IMR-90 (cell line): ENCODE results near the gene PITX2. TPM values are rescaled to one million over a fixed set of nuclear protein-coding genes. Genes with fewer than 3 reads are reported as not detected.

Source experiments
- ATAC-seq: fragments of 200-7000 bp; cut with Tn5 transposase; 2 replicates; pipeline ENCODE4 v1.9.1; 2020; ENCODE audit warnings: low read depth, mild to moderate bottlenecking, moderate library complexity
- BruUV-seq: library from RNA; stranded (reverse); fragments of 400-500 nt; replicated peaks from 2 replicates; lab custom pipeline; 2021; lab: Mats Ljungman, UMichigan
- CTCF ChIA-PET: fragments of 300-600 bp; formaldehyde crosslinking; extraction: SDS; loops from one replicate; lab custom pipeline; 2021; ENCODE audit warnings: antibody characterized with exemption; lab: Yijun Ruan, JAX
- POLR2A ChIA-PET: fragments of 300-600 bp; sonication (Branson Sonifier 250); formaldehyde crosslinking; loops from one replicate; lab custom pipeline; 2022; ENCODE audit warnings: antibody characterized with exemption; ENCODE audit not compliant: unreplicated experiment; lab: Charles Lee
- DNase-seq: peaks from one replicate; pipeline ENCODE4 v3.0.0; 2013
- H2AFZ ChIP-seq: replicated peaks from 2 replicates; pipeline ENCODE3; 2013; ENCODE audit warnings: low read length, mild to moderate bottlenecking; ENCODE audit not compliant: poor library complexity
- H2AK5ac ChIP-seq: 2 replicates; pipeline ENCODE4 v1.6.1; 2013; ENCODE audit warnings: low read depth, low read length, inconsistent platforms
- H2AK9ac ChIP-seq: replicated peaks from 2 replicates; pipeline ENCODE3; 2013; ENCODE audit warnings: mild to moderate bottlenecking, low read depth, low read length, moderate library complexity; ENCODE audit not compliant: poor library complexity
- H2BK120ac ChIP-seq: 2 replicates; pipeline ENCODE4 v1.6.1; 2013; ENCODE audit warnings: low read depth, low read length, inconsistent platforms
- H2BK15ac ChIP-seq: 3 replicates; pipeline ENCODE4 v1.6.1; 2013; ENCODE audit warnings: low read depth, low read length, inconsistent platforms
- H2BK20ac ChIP-seq: 2 replicates; pipeline ENCODE4 v1.6.1; 2013; ENCODE audit warnings: low read depth, mild to moderate bottlenecking, inconsistent platforms, low read length, moderate library complexity
- H2BK5ac ChIP-seq: 2 replicates; pipeline ENCODE4 v1.6.1; 2013; ENCODE audit warnings: mild to moderate bottlenecking, low read depth, low read length, inconsistent platforms; ENCODE audit not compliant: poor library complexity, severe bottlenecking
- H3K14ac ChIP-seq: replicated peaks from 2 replicates; pipeline ENCODE4 v1.6.1; 2013; ENCODE audit warnings: low read depth, low read length, inconsistent platforms
- H3K18ac ChIP-seq: 2 replicates; pipeline ENCODE4 v1.6.1; 2013; ENCODE audit warnings: low read depth, low read length, control low read depth
- H3K23ac ChIP-seq: 2 replicates; pipeline ENCODE4 v1.6.1; 2013; ENCODE audit warnings: low read depth, low read length, inconsistent platforms
- H3K27ac ChIP-seq: 2 replicates; pipeline ENCODE4 v1.5.1; 2013; ENCODE audit warnings: mild to moderate bottlenecking, control low read depth, low read length; ENCODE audit not compliant: insufficient read depth
- H3K27me3 ChIP-seq: 2 replicates; pipeline ENCODE4 v1.6.1; 2013; ENCODE audit warnings: low read length; ENCODE audit not compliant: control insufficient read depth, insufficient read depth
- H3K36me3 ChIP-seq: 2 replicates; pipeline ENCODE4 v1.6.1; 2013; ENCODE audit warnings: low read length, mixed read lengths; ENCODE audit not compliant: control insufficient read depth, insufficient read depth
- H3K4ac ChIP-seq: 2 replicates; pipeline ENCODE4 v1.6.1; 2013; ENCODE audit warnings: low read depth, low read length, inconsistent platforms
- H3K4me1 ChIP-seq: 2 replicates; pipeline ENCODE4 v1.6.1; 2013; ENCODE audit warnings: low read length, mixed read lengths; ENCODE audit not compliant: control insufficient read depth, insufficient read depth
- H3K4me2 ChIP-seq: 2 replicates; pipeline ENCODE4 v1.6.1; 2013; ENCODE audit warnings: low read depth, mild to moderate bottlenecking, control low read depth, low read length, moderate library complexity
- H3K4me3 ChIP-seq: 2 replicates; pipeline ENCODE4 v1.5.1; 2013; ENCODE audit warnings: low read depth, mild to moderate bottlenecking, control low read depth, low read length, moderate library complexity; ENCODE audit not compliant: insufficient read depth
- H3K56ac ChIP-seq: 2 replicates; pipeline ENCODE4 v1.6.1; 2013; ENCODE audit warnings: low read length, inconsistent platforms; ENCODE audit not compliant: insufficient read depth; ENCODE audit errors: extremely low read depth
- H3K79me1 ChIP-seq, 2 experiments: 2 replicates each; pipeline ENCODE4 v1.6.1; 2013; ENCODE audit warnings: low read length in 2 of 2, inconsistent platforms in 1 of 2, low read depth in 1 of 2
- H3K9ac ChIP-seq: 2 replicates; pipeline ENCODE4 v1.6.1; 2013; ENCODE audit warnings: low read depth, low read length, control low read depth
- H3K9me1 ChIP-seq: 2 replicates; pipeline ENCODE4 v1.6.1; 2013; ENCODE audit warnings: low read length, inconsistent platforms; ENCODE audit not compliant: insufficient read depth
- H3K9me3 ChIP-seq: 2 replicates; pipeline ENCODE4 v1.6.1; 2013; ENCODE audit warnings: low read length; ENCODE audit not compliant: control insufficient read depth, insufficient read depth
- H4K20me1 ChIP-seq: 2 replicates; pipeline ENCODE4 v1.6.1; 2013; ENCODE audit warnings: low read length, inconsistent platforms; ENCODE audit not compliant: insufficient read depth
- H4K5ac ChIP-seq: 2 replicates; pipeline ENCODE4 v1.6.1; 2013; ENCODE audit warnings: mild to moderate bottlenecking, low read depth, low read length, control low read depth
- H4K8ac ChIP-seq, 2 experiments: 2 replicates each; pipeline ENCODE4 v1.6.1; 2013; ENCODE audit warnings: low read depth in 2 of 2, low read length in 2 of 2, control low read depth in 1 of 2, inconsistent platforms in 1 of 2
- H4K91ac ChIP-seq: 2 replicates; pipeline ENCODE4 v1.6.1; 2013; ENCODE audit warnings: low read depth, low read length, inconsistent platforms; ENCODE audit not compliant: insufficient read depth
- CEBPB ChIP-seq: IDR thresholded peaks from 2 replicates; pipeline ENCODE4 v1.6.1; 2012; ENCODE audit warnings: low read depth, low read length, improper control_type of control experiment
- CTCF ChIP-seq: conservative IDR thresholded peaks from 2 replicates; pipeline ENCODE4 v1.5.1; 2012; ENCODE audit warnings: mild to moderate bottlenecking, low read depth, low read length, improper control_type of control experiment
- FOS ChIP-seq: fragments of 150-350 bp; IDR thresholded peaks from 2 replicates; pipeline ENCODE4 v1.6.1; 2016; ENCODE audit warnings: low read depth, low read length
- MAZ ChIP-seq: IDR thresholded peaks from 2 replicates; pipeline ENCODE4 v1.6.1; 2012; ENCODE audit warnings: low read depth, mild to moderate bottlenecking, low read length, improper control_type of control experiment, moderate library complexity, borderline replicate concordance
- MXI1 ChIP-seq: IDR thresholded peaks from 2 replicates; pipeline ENCODE4 v1.6.1; 2012; ENCODE audit warnings: low read depth, mild to moderate bottlenecking, low read length, moderate library complexity, borderline replicate concordance
- WGBS, 2 experiments: methylation state at CpG; one replicate each; pipeline versions ENCODE4 v1.1.5 to v1.1.7; 2013; ENCODE audit warnings: missing lambda C conversion rate in 2 of 2; ENCODE audit not compliant: insufficient read length in 1 of 2; ENCODE audit errors: extremely low coverage in 2 of 2; 5-methylcytosine and 5-hydroxymethylcytosine counted together
- dilution Hi-C: fragments of 300-500 bp; cut with HindIII; formaldehyde crosslinking; loops from one replicate; pipeline ENCODE4 v1.14.3; 2018; ENCODE audit warnings: low sequenced_read_pairs; ENCODE audit not compliant: unreplicated experiment
- in situ Hi-C: fragments of 300-500 bp; cut with MboI; formaldehyde crosslinking; loops from 3 replicates; pipeline ENCODE4 v1.14.3; 2019; ENCODE audit warnings: low sequenced_read_pairs, inconsistent platforms, mixed read lengths
- intact Hi-C: fragments of 100-400 bp; cut with micrococcal nuclease; formaldehyde crosslinking; loops from 2 replicates; pipeline ENCODE4 v1.10.0; 2022
- polyA plus RNA-seq, 3 experiments: library from polyadenylated mRNA; depleted of rRNA; stranded (reverse); fragments of >200 nt; gene quantifications; 2 replicates each; pipeline ENCODE4 v1.2.3, GENCODE V29; 2012; ENCODE audit warnings: low replicate concordance in 1 of 3
- total RNA-seq: library from RNA; depleted of rRNA; stranded (reverse); fragments of >200 nt; gene quantifications from 2 replicates; pipeline ENCODE4 v1.2.3, GENCODE V29; 2012

PITX2 gene
- total and polyA plus RNA-seq, 2 of the 4 experiments (the other 2 are of a cell fraction): 3.0 to 6.3 TPM

- Histone ChIP-seq H2BK120ac (no peak overlapping the region), H3K9me3 (peaks cover 6% of the 10 kb centered on the region), H3K36me3 (no peaks in the 10 kb centered on the region), H3K4ac (no peak overlapping the region), H2BK5ac (no peak overlapping the region), H3K4me2 (no peak overlapping the region), H3K4me1 (no peaks in the 10 kb centered on the region), H4K8ac (no peak overlapping the region), H3K23ac (no peak overlapping the region), H4K20me1 (no peaks in the 10 kb centered on the region), H4K5ac (no peak overlapping the region), H3K14ac (no peak overlapping the region), H3K27me3 (peaks cover 81% of the 10 kb centered on the region), H2AFZ (no peak overlapping the region), H2AK5ac (no peak overlapping the region), H3K79me1 (no peaks in the 10 kb centered on the region), H4K91ac (no peak overlapping the region), H3K9me1 (no peaks in the 10 kb centered on the region), H2AK9ac (no peak overlapping the region), H3K4me3 (no peak overlapping the region), H2BK15ac (no peak overlapping the region), H3K9ac (no peak overlapping the region), H2BK20ac (no peak overlapping the region), H3K18ac (no peak overlapping the region), H3K27ac (no peak overlapping the region), H3K56ac (no peak overlapping the region)
- WGBS, 2 experiments: no CpG with 5 or more reads among the region's 9 CpGs
- dilution Hi-C loops (no loop called here), in situ Hi-C loops (loop anchor here (25.0 kb wide), 2 partner anchors 662 to 1412 kb away; no protein-coding TSS in a partner anchor), intact Hi-C loops (no loop called here)
- no peak for TF ChIP-seq CTCF
- TF ChIP-seq FOS: no peak
- no peak for TF ChIP-seq MAZ
- TF ChIP-seq MXI1: no peak
- TF ChIP-seq CEBPB: no peak
- no peak for ATAC-seq
- CTCF ChIA-PET: no interaction called here
- no peak for DNase-seq
- BruUV-seq: no TSS peak
- POLR2A ChIA-PET: no interaction called here
These were observed 2.8 kb upstream of the PITX2 start for GRCh38 chr4:110625576-110626257.
